ENCODE measurements around the gene MAGI2.
"Not testable (repeated sequence)": the region's sequence is repeated elsewhere in the genome, so short reads cannot be mapped to it uniquely, and the experiment has no call there.

Gene MAGI2

GRCh38 chr7:79137942-79138341, 315.5 kb downstream of the MAGI2 start:
- DNase-seq: no peak

DNA sequence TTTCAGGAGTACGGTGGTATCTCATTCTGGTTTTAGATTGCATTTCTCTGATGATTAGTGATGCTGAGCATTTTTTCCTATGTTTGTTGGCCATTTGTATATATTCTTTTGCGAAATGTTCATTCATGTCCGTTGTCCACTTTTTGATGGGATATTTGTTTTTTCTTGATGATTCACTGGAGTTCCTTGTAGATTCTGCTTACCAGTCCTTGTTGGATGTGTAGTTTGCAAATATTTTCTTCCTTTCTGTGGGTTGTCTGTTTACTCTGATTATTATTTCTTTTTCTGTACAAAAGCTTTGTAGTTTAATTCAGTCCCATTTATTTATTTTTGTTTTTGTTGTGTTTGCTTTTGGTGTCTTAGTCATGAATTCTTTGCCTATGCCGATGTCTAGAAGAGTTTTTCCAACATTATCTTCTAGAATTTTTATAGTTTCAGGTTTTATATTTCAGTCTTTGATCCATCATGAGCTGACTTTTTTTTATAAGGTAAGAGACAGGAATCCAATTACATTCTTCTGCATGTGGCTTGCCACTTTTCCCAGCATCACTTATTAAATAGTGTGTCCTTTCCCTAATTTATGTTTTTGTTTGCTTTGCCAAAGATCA, 320.5 kb downstream of the MAGI2 start:
- DNase-seq: no peak

GRCh38 chr7:79130715-79131114, 322.8 kb downstream of the MAGI2 start:
- DNase-seq: no peak

GRCh38 chr7:79124331-79124730, 329.1 kb downstream of the MAGI2 start:
- no peak for DNase-seq

DNA sequence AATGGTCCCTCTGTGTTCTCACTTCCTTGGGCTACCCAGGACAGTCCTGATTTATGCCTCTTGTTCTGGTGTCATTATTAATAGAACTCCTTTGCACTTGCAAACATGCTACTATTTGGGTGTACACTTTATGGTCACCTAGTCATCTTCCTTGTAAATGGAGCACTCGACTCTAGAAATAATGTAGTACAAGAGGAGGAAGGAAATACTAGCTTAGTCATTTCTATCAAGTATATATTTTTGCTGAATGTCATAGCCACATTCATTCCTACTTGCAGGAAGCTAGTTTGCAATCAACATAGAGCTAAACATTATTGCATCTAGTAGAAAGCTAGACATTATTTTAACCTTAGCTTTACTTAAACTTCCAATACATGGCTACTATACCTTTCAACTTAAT, 335.3 kb downstream of the MAGI2 start:
- no peak for DNase-seq

DNA sequence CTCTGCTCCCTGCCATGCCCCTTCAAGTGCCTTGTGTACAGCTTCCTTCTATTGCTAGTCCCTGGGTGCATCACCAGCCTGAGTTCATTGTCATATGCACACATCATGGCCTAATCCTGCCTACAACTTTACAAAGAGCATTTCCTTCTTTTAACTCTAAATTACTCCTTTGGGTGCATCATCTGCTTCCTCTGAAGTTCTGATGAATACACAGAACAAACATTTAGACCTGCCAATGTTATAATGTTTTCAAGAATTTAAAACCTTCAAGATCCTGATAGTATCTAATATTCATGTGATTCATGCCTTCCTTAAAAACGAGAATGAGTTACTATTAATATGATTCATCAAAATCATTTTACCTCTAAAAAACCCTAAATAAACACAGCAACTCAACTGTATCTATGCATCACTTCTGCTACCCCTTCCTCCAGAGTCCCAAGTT, 357.1 kb downstream of the MAGI2 start:
- DNase-seq: no peak

DNA sequence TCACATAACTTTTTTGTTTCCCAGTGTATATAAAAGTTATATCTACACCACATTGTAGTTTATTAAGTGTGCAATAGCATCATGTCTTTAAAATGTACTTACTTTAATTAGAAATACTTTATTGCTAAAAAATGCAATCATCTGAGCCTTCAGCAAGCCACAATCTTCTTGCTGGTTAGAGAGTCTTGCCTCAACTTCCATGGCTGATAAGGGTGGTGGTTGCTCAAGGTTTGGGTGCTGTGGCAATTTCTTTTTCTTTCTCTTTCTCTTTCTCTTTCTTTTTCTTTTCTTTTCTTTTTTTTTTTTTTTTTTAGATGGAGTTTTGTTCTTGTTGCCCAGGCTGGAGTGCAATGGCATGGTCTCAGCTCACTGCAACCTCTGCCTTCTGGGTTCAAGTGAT, 360.0 kb downstream of the MAGI2 start:
- no peak for DNase-seq

DNA sequence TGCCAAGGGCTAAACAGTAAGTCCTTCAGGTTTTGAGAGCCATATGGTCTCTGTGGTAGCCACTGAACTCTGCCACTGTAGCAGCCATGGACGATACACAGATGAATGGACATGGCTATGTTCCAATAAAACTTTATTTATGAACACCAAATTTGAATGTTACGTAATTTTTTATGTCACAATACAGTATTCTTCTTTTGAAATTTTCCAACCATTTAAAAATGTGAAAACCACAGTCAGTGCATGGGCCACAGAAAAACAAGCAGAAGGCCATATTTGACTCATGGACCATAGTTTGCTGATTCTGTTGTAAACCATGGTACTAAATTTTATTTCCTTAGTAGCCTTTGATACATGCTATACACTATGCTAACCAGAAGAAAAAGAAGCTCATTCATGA, 361.8 kb downstream of the MAGI2 start:
- DNase-seq: no peak

- DNase-seq: no peak
Observed at GRCh38 chr7:79091011-79091410, 362.5 kb downstream of the MAGI2 start.

- no peak for DNase-seq
Observed at GRCh38 chr7:79090543-79090942, 362.9 kb downstream of the MAGI2 start.

DNA sequence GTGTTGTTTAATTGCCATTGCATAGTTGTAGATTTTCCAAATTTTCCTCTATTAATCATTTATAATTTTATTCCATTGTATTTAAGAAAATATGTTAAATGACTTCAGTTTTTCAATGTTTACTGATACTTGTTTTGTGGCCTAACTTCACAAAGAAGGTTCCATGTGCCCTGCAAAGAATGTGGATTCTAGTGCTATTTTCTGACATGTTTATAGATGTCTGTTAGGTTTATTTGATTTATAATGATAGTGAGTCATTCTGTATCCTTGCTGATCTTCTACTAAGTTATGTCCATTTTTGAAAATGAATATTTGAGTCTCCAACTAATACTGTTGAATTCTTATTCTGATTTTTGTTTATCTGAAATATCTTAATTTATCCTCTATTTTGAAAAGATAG, 369.0 kb downstream of the MAGI2 start:
- DNase-seq: no peak

DNA sequence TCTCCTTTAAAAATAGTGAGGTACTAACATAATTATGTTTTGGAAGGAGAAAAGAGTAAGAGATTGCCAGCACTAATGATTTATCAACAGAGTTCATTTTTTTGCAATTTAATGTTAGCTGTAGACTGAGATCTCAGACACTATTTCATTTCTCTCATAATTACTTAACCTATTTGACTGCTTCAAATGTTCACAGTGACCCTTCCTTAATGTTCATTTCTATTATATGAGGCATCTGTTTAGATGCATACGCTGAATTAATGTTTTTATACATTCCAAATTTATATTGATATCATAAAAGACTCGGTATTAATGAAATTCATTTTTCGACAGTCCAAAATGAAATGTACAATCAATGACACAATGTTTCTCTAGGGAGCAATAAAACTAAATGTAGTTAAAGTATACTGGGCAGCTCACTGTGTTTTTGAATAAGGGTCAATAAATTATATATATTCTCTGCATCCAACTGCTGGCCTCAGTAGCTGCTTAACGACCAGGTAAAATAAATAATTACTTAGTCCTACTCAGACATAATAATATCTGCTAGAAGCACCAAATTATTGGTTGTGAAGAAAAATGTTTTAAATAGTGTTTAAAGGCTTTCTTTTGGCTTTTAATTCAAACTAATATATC, 373.4 kb downstream of the MAGI2 start:
- DNase-seq: no peak

GRCh38 chr7:79078273-79078672, 375.2 kb downstream of the MAGI2 start:
- no peak for DNase-seq

GRCh38 chr7:79071187-79071586, 382.3 kb downstream of the MAGI2 start:
- not testable (repeated sequence) for DNase-seq

- no peak for DNase-seq
Observed at GRCh38 chr7:79064187-79064823, 389.2 kb downstream of the MAGI2 start.

DNA sequence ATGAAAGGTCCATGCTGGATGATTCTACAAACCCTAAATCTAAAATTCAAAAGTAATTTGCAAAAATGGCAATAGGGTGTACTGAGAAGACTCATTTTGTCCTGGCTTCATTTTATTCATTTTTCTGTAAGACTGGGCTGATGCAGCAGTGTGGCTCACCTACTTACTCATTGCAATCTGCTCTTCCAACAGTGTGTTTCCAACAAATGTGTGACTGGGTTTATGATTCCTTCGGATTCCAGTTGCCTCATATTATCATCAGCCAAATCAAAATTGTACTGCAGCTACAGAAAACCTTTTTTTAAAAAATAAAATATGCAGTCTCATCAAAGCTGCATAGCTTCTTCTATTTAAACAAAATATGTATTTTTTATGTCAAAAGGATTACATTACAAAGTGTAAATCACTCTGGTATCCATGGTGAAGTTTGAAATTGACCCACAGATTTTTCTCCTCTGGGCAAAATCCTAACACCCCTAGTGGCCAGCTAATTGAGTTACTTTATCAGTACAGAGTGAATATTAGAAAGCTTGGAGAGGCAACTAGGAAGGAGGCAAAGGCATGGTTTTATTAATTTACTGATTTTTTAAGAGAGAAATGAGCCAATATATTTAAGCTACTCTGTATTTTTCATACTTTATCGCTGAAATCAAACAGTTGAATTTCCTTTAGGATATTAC, 390.3 kb downstream of the MAGI2 start:
- no peak for DNase-seq

- DNase-seq: no peak
Observed at GRCh38 chr7:79060498-79060897, 393.0 kb downstream of the MAGI2 start.

GRCh38 chr7:79055722-79056415, 397.6 kb downstream of the MAGI2 start:
- no peak for DNase-seq

- DNase-seq: no peak
Observed at GRCh38 chr7:79051915-79052314, 401.6 kb downstream of the MAGI2 start.

DNA sequence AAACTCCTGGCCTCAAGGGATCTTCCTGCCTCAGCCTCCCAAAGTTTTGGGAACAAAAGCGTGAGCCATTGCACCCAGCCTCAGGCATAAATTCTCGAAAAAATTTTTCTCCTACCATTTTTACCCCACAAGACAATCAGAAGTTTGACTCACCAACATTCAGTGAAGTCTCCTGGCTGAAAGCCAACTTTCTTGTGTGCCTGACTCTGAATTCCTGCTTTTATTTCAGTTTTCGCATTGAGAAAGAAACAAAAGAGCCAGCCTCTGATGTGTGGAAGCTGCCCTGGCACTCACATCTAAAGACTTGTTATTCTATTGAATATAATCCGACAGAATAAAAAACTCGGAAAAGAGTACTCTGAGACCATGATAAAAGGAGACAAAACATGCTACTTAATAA, 402.9 kb downstream of the MAGI2 start:
- DNase-seq: no peak

DNA sequence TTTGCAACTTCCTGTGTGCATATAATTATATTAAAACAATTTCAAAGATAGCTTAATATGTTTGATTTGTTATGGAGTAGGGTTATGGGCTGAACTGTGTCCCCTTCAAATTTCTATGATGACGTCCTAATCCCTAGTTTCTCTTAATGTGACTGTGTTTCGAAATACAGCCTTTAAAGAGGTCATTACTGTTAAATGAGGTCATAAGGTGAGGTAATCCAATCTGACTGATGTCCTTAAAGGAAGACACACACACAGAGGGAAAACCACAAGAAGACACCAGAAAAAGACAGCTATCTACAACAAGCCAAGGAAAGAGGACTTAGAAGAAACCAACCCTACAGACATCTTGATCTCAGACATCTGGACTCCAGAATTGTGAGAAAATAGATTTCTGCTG, 407.4 kb downstream of the MAGI2 start:
- DNase-seq: no peak

DNA sequence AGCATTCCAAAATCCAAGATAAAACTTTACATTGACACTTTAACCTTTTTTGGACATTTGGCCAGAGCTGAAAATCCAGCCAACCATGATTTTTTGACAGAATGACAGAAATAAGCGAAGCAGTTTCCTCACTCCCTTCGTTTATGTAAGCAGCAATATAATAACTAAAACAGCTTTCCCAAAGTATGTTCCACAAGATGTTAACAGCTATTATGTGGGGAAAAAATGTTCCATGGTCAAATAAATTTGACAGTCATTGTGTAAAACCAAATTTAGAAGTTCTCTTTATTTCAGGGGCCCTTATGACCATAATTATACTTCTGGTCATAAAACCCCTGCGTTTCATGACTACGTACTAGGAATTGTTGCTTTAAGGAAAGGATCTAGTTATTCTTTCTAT, 416.5 kb downstream of the MAGI2 start:
- DNase-seq: no peak

DNA sequence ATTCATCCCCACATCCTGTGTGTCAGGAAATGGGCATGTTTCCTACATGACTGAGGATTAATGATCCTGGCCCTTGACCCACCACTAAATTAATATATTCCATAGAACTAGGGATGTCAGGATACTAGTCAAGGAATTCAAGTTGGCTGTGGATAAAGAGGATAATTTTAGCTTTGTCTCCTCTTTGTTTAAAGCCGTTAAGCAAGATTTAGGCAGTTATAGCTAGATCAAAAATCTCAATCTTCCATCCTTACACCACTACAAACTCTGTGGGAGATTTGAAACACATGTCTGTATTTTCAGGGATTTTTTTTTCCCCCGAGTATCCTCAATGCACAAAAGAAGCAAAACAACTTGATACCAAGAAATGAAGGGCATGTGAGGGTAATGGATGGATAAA, 417.1 kb downstream of the MAGI2 start:
- DNase-seq: no peak

Measured in central memory CD4-positive, alpha-beta T cell (primary cell).